22Rv1 (cell line): ENCODE results near the gene OBI1.

Source experiments
- CTCF ChIP-seq: fragments of 450-650 bp; IDR thresholded peaks from 2 replicates; pipeline ENCODE4 v1.5.1; 2017; ENCODE audit warnings: mild to moderate bottlenecking
- ZFX ChIP-seq: fragments of 450-650 bp; IDR thresholded peaks from 2 replicates; pipeline ENCODE4 v1.6.1; 2017; ENCODE audit warnings: antibody characterized with exemption, borderline replicate concordance

- no peak for TF ChIP-seq CTCF
- no peak for TF ChIP-seq ZFX
These were observed 991 bp downstream of the OBI1 start for GRCh38 chr13:78657699-78658629.
